ENCODE results near the gene HNF4A.

Gene HNF4A

DNA sequence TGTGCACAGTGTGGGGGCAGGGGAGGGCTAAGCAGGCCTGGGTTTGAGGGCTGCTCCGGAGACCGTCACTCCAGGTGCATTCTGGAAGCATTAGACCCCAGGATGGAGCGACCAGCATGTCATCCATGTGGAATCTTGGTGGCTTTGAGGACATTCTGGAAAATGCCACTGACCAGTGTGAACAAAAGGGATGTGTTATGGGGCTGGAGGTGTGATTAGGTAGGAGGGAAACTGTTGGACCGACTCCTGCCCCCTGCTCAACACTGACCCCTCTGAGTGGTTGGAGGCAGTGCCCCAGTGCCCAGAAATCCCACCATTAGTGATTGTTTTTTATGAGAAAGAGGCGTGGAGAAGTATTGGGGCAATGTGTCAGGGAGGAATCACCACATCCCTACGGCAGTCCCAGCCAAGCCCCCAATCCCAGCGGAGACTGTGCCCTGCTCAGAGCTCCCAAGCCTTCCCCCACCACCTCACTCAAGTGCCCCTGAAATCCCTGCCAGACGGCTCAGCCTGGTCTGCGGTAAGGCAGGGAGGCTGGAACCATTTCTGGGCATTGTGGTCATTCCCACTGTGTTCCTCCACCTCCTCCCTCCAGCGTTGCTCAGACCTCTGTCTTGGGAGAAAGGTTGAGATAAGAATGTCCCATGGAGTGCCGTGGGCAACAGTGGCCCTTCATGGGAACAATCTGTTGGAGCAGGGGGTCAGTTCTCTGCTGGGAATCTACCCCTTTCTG is 76.2 kb downstream of the HNF4A start:
- no peaks in the 10 kb centered on the region for H3K27me3 ChIP-seq (ENCODE audit: control insufficient read depth, insufficient read depth, low read length, poor library complexity, severe bottlenecking)
- WGBS, 2 experiments, result 87 to 88% methylated on average over 11 of the region's 11 CpGs

GRCh38 chr20:44432618-44433577 is 77.4 kb downstream of the HNF4A start:
- Histone ChIP-seq H3K4me3 (ENCODE audit: insufficient read depth, low read depth, low read length) (no peak overlapping the region), H3K27ac (ENCODE audit: insufficient read depth, low read depth, low read length, poor library complexity, severe bottlenecking) (no peak overlapping the region), H3K4me1 (ENCODE audit: control insufficient read depth, insufficient read depth, low read length) (no peaks in the 10 kb centered on the region), H3K27me3 (ENCODE audit: control insufficient read depth, insufficient read depth, low read length, poor library complexity, severe bottlenecking) (no peaks in the 10 kb centered on the region), H3K36me3 (ENCODE audit: control insufficient read depth, insufficient read depth, low read length) (no peaks in the 10 kb centered on the region), H3K9me3 (ENCODE audit: control insufficient read depth, low read length) (no peaks in the 10 kb centered on the region)
- WGBS, 2 experiments, result 89% methylated on average over 8 of the region's 8 CpGs

More for the DNA sequence above, 76.2 kb downstream of the HNF4A start:
- no peak overlapping the region for H3K4me3 ChIP-seq (ENCODE audit: insufficient read depth, low read depth, low read length)
- no peak overlapping the region for H3K27ac ChIP-seq (ENCODE audit: insufficient read depth, low read depth, low read length, poor library complexity, severe bottlenecking)
- H3K4me1 ChIP-seq (ENCODE audit: control insufficient read depth, insufficient read depth, low read length), result no peaks in the 10 kb centered on the region
- H3K9me3 ChIP-seq (ENCODE audit: control insufficient read depth, low read length), result no peaks in the 10 kb centered on the region
- no peaks in the 10 kb centered on the region for H3K36me3 ChIP-seq (ENCODE audit: control insufficient read depth, insufficient read depth, low read length)

DNA sequence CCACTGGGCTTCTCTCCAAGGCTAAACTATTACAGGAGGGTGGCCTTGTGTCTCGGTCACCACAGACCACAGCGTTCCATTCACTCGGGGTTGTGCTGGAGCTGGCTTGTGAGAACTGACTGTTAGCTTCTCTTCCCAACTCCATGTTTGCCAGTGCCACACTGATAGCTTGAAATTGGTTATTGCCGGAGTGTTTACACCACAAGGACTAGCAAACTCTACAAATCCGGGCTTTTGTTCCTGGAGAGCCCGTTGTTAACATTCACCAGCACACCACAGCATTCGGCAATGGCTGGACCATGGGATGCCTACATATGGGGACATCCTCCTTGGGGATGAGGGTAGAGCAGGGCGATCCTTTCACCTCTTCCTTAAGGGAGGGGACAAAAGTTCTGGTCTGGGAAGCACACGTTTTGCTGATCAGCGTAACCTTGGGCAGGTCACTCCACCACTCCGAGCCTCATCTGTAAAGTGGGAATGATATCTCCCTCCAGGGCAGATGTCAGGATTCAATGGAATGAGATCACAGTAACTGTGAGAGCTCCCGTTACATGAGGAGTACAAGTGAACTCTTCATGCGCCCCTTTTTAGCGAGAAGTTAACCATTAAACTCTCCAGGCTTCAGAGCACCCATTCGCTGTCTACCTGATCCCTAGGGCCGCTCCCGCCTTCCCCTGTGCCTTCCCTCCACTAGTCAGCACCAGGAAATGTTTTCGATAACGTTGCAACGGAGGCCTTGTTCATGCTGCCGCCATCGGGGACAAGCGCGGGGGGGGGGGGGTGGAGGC is 78.4 kb downstream of the HNF4A start:
- 93% methylated on average over 24 of the region's 24 CpGs for WGBS, 2 experiments
- H3K36me3 ChIP-seq (ENCODE audit: control insufficient read depth, insufficient read depth, low read length), result no peaks in the 10 kb centered on the region
- no peak overlapping the region for H3K27ac ChIP-seq (ENCODE audit: insufficient read depth, low read depth, low read length, poor library complexity, severe bottlenecking)
- no peak overlapping the region for H3K4me3 ChIP-seq (ENCODE audit: insufficient read depth, low read depth, low read length)
- H3K4me1 ChIP-seq (ENCODE audit: control insufficient read depth, insufficient read depth, low read length), result no peaks in the 10 kb centered on the region
- H3K9me3 ChIP-seq (ENCODE audit: control insufficient read depth, low read length), result no peaks in the 10 kb centered on the region
- no peaks in the 10 kb centered on the region for H3K27me3 ChIP-seq (ENCODE audit: control insufficient read depth, insufficient read depth, low read length, poor library complexity, severe bottlenecking)

DNA sequence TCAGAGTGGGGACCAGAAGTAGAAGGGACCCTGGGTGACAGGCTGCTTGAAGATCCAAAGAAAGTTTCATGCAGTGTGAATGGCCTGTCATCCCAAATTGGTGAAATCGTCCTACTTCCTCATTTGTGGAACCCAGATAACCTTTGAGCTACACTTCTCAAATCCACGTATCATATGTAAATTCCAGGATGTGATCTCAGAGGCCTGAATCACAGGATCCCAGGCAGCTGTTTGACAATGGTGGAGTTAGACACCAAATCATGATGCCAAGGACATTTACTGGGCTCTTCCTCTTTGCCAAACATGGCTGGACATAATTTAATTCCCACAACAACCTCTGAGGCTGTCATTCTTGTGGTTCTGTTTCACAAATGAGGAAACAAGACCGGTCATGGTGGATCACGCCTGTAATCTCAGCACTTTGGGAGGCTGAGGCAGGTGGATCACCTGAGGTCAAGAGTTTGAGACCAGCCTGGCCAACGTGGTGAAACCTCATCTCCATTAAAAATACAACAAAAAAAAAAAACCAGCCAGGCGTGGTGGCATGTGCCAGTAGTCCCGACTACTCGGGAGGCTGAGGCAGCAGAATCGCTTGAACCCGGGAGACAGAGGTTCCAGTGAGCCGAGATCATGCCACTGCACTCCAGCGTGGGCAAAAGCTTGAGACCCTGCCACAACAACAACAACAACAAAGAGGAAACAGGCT is 80.3 kb downstream of the HNF4A start:
- no peak overlapping the region for H3K27ac ChIP-seq (ENCODE audit: insufficient read depth, low read depth, low read length, poor library complexity, severe bottlenecking)
- H3K27me3 ChIP-seq (ENCODE audit: control insufficient read depth, insufficient read depth, low read length, poor library complexity, severe bottlenecking), result no peaks in the 10 kb centered on the region
- no peaks in the 10 kb centered on the region for H3K36me3 ChIP-seq (ENCODE audit: control insufficient read depth, insufficient read depth, low read length)
- H3K4me1 ChIP-seq (ENCODE audit: control insufficient read depth, insufficient read depth, low read length), result no peaks in the 10 kb centered on the region
- H3K4me3 ChIP-seq (ENCODE audit: insufficient read depth, low read depth, low read length), result no peak overlapping the region
- H3K9me3 ChIP-seq (ENCODE audit: control insufficient read depth, low read length), result no peaks in the 10 kb centered on the region
- 91 to 92% methylated on average over 12 of the region's 12 CpGs for WGBS, 2 experiments

DNA sequence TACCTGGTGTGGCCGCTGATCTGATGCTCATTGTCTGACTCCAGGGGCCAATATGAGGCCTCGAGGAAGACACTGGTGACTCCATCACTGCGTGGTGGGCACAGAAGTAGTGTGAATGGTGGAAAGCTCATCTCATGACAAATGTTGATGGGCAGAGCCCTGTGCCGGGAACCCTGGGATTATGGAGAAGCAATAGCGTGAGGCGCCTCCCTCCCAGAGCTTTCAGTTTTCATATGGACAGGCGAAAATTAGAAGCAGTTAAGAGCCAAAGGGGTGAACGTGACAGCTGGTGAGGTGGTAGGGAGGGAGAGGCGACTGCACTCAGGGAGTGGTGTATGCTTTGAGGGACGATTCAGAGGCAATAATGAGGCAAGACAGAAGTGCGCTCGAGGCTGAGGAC is 80.9 kb downstream of the HNF4A start:
- no peaks in the 10 kb centered on the region for H3K27me3 ChIP-seq (ENCODE audit: control insufficient read depth, insufficient read depth, low read length, poor library complexity, severe bottlenecking)
- H3K27ac ChIP-seq (ENCODE audit: insufficient read depth, low read depth, low read length, poor library complexity, severe bottlenecking), result no peak overlapping the region
- 85 to 87% methylated on average over 12 of the region's 12 CpGs for WGBS, 2 experiments

DNA sequence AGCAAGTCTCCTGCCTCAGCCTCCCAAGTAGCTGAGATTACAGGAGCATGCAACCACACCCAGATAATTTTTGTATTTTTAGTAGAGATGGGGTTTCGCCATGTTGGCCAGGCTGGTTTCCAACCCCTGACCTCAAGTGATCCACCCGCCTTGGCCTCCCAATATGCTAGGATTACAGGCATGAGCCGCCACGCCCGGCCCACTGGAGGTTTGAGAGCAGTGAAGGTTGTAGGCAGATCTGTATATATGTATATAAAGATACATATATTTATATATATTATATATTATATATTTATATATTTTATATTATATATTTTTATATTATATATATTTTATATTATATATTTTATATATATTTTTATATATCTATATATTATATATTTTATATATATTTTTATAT is 82.0 kb downstream of the HNF4A start:
- 84 to 94% methylated on average over 2 of the region's 5 CpGs for WGBS, 2 experiments
- Histone ChIP-seq H3K4me1 (ENCODE audit: control insufficient read depth, insufficient read depth, low read length) (no peaks in the 10 kb centered on the region), H3K36me3 (ENCODE audit: control insufficient read depth, insufficient read depth, low read length) (no peaks in the 10 kb centered on the region), H3K9me3 (ENCODE audit: control insufficient read depth, low read length) (no peaks in the 10 kb centered on the region), H3K27me3 (ENCODE audit: control insufficient read depth, insufficient read depth, low read length, poor library complexity, severe bottlenecking) (no peaks in the 10 kb centered on the region), H3K27ac (ENCODE audit: insufficient read depth, low read depth, low read length, poor library complexity, severe bottlenecking) (no peak overlapping the region), H3K4me3 (ENCODE audit: insufficient read depth, low read depth, low read length) (no peak overlapping the region)

More for the DNA sequence above, 80.9 kb downstream of the HNF4A start:
- Histone ChIP-seq H3K4me1 (ENCODE audit: control insufficient read depth, insufficient read depth, low read length) (no peaks in the 10 kb centered on the region), H3K4me3 (ENCODE audit: insufficient read depth, low read depth, low read length) (no peak overlapping the region), H3K36me3 (ENCODE audit: control insufficient read depth, insufficient read depth, low read length) (no peaks in the 10 kb centered on the region), H3K9me3 (ENCODE audit: control insufficient read depth, low read length) (no peaks in the 10 kb centered on the region)

DNA sequence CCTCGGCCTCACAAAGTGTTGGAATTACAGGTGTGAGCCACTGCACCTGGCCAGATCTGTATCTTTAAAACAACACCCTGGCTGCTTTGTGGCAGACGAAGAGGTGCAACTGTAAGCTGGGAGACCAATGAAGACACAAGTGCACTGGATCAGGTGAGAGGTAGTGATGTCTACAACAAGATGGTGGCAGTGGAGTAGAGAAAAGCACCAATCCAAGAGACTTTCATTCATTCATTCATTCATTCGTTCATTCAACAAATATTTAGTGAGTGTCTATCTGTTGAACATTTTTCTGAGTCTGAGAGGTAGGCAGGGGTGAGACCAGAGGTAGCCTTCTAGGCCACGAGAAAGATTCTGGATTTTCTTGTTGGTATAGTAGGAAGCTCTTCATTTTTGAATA is 83.3 kb downstream of the HNF4A start:
- Histone ChIP-seq H3K27me3 (ENCODE audit: control insufficient read depth, insufficient read depth, low read length, poor library complexity, severe bottlenecking) (no peaks in the 10 kb centered on the region), H3K9me3 (ENCODE audit: control insufficient read depth, low read length) (no peaks in the 10 kb centered on the region), H3K4me3 (ENCODE audit: insufficient read depth, low read depth, low read length) (no peak overlapping the region), H3K4me1 (ENCODE audit: control insufficient read depth, insufficient read depth, low read length) (no peaks in the 10 kb centered on the region), H3K36me3 (ENCODE audit: control insufficient read depth, insufficient read depth, low read length) (no peaks in the 10 kb centered on the region), H3K27ac (ENCODE audit: insufficient read depth, low read depth, low read length, poor library complexity, severe bottlenecking) (no peak overlapping the region)
- 93 to 97% methylated on average over 4 of the region's 4 CpGs for WGBS, 2 experiments

DNA sequence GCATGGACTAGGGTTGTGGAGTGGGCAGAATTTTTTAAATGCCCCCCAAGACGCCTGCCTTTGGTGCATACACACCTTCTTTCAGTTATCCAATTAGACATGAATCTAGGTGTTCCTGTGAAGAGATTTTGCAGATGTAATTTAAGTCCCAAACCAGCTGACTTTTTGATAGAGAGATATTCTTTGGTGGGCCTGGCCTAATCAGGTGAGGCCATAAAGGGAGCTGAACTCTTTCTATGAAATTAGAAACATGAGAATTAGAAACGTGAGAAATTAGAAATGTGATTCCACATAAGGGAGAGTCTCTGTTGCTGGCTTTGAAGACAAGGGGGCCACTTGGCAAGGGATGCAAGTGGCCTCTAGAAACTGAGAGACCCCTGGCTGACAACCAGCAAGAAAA is 83.8 kb downstream of the HNF4A start:
- 57 to 70% methylated on average over 2 of the region's 2 CpGs for WGBS, 2 experiments
- H3K9me3 ChIP-seq (ENCODE audit: control insufficient read depth, low read length), result no peaks in the 10 kb centered on the region
- H3K36me3 ChIP-seq (ENCODE audit: control insufficient read depth, insufficient read depth, low read length), result no peaks in the 10 kb centered on the region
- H3K4me1 ChIP-seq (ENCODE audit: control insufficient read depth, insufficient read depth, low read length), result no peaks in the 10 kb centered on the region
- no peak overlapping the region for H3K4me3 ChIP-seq (ENCODE audit: insufficient read depth, low read depth, low read length)
- no peak overlapping the region for H3K27ac ChIP-seq (ENCODE audit: insufficient read depth, low read depth, low read length, poor library complexity, severe bottlenecking)
- H3K27me3 ChIP-seq (ENCODE audit: control insufficient read depth, insufficient read depth, low read length, poor library complexity, severe bottlenecking), result no peaks in the 10 kb centered on the region

GRCh38 chr20:44442298-44443070 is 87.0 kb downstream of the HNF4A start:
- H3K27ac ChIP-seq (ENCODE audit: insufficient read depth, low read depth, low read length, poor library complexity, severe bottlenecking), result no peak overlapping the region
- WGBS, 2 experiments, result 85 to 86% methylated on average over 12 of the region's 12 CpGs

More at GRCh38 chr20:44442298-44443070, 87.0 kb downstream of the HNF4A start:
- H3K27me3 ChIP-seq (ENCODE audit: control insufficient read depth, insufficient read depth, low read length, poor library complexity, severe bottlenecking), result no peaks in the 10 kb centered on the region
- H3K4me3 ChIP-seq (ENCODE audit: insufficient read depth, low read depth, low read length), result no peak overlapping the region
- no peaks in the 10 kb centered on the region for H3K4me1 ChIP-seq (ENCODE audit: control insufficient read depth, insufficient read depth, low read length)
- H3K36me3 ChIP-seq (ENCODE audit: control insufficient read depth, insufficient read depth, low read length), result no peaks in the 10 kb centered on the region
- no peaks in the 10 kb centered on the region for H3K9me3 ChIP-seq (ENCODE audit: control insufficient read depth, low read length)
